PC-3 (cell line): ENCODE measurements around the gene ZNF846.

Experiments
- EZH2 ChIP-seq: fragments of 300-600 bp; sonication (generic); IDR thresholded peaks from one replicate; pipeline ENCODE4 v1.6.1; 2017; ENCODE audit warnings: antibody characterized with exemption, mild to moderate bottlenecking, low read length; ENCODE audit not compliant: unreplicated experiment
- EZH2phosphoT487 ChIP-seq: fragments of 300-600 bp; sonication (generic); IDR thresholded peaks from 2 replicates; pipeline ENCODE4 v1.6.1; 2018; ENCODE audit warnings: mild to moderate bottlenecking, antibody characterized with exemption, low read length, borderline replicate concordance
- TF ChIP-seq, protein P1 (sequence below): fragments of 300-600 bp; sonication (generic); conservative IDR thresholded peaks from 2 replicates; pipeline ENCODE4 v1.5.1; 2017; ENCODE audit warnings: antibody characterized with exemption, low read depth, mild to moderate bottlenecking, low read length

DNA sequence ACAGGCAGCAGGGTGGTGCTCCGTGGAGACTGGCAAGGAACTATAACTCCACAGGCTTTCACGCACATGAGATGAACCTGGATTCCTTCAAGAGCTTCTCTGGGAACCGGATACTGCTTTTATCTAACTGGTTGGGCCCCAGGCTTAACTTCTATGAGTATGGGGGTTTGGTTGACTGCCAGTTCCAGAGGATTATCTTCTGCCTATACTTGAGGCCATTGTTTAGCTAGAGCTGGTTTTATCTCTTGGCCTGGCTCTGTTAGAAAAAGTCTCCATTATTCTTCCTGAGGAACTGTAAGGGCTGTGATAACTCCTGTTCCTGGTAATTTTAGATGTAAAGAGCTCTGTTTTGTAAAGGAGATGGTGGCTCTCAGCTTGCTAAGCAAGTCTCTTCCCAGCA is 40.9 kb downstream of the ZNF846 start:
- TF ChIP-seq, protein P1, sequence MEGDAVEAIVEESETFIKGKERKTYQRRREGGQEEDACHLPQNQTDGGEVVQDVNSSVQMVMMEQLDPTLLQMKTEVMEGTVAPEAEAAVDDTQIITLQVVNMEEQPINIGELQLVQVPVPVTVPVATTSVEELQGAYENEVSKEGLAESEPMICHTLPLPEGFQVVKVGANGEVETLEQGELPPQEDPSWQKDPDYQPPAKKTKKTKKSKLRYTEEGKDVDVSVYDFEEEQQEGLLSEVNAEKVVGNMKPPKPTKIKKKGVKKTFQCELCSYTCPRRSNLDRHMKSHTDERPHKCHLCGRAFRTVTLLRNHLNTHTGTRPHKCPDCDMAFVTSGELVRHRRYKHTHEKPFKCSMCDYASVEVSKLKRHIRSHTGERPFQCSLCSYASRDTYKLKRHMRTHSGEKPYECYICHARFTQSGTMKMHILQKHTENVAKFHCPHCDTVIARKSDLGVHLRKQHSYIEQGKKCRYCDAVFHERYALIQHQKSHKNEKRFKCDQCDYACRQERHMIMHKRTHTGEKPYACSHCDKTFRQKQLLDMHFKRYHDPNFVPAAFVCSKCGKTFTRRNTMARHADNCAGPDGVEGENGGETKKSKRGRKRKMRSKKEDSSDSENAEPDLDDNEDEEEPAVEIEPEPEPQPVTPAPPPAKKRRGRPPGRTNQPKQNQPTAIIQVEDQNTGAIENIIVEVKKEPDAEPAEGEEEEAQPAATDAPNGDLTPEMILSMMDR: no peak
- TF ChIP-seq EZH2: no peak
- no peak for TF ChIP-seq EZH2phosphoT487
